Keratinocyte (primary cell): ENCODE data around the gene AHNAK2.

Experiments
- CTCF ChIP-seq, 3 experiments: IDR thresholded peaks in 1 of 3; conservative IDR thresholded peaks in 1 of 3; optimal IDR thresholded peaks in 1 of 3; 2 replicates in 2 of 3; 3 replicates in 1 of 3; pipeline versions ENCODE3 to v1.5.1; 2011; ENCODE audit warnings: low read length in 3 of 3, mild to moderate bottlenecking in 3 of 3, moderate library complexity in 2 of 3, control low read depth in 1 of 3, inconsistent platforms in 1 of 3; ENCODE audit not compliant: insufficient read depth in 2 of 3; ENCODE audit errors: extremely low read depth in 1 of 3
- EZH2 ChIP-seq: IDR thresholded peaks from one replicate; pipeline ENCODE4 v1.6.1; 2012; ENCODE audit warnings: inconsistent platforms, mild to moderate bottlenecking, low read length, moderate library complexity

- TF ChIP-seq CTCF (optimal IDR thresholded peaks at IDR 0.05 in 1 of 3, IDR thresholded peaks at IDR 0.05 in 1 of 3, conservative IDR thresholded peaks at IDR 0.05 in 1 of 3; ENCODE audit: extremely low read depth in 1 of 3, insufficient read depth in 2 of 3, low read length in 3 of 3) (no peak), EZH2 (no peak)
Measured at GRCh38 chr14:104979758-104980610, 1.8 kb upstream of the AHNAK2 start.
